Osteoblast (primary cell): Measurements from ENCODE around the gene CFAP161. TPM values are rescaled to one million over a fixed set of nuclear protein-coding genes. Genes with fewer than 3 reads are reported as not detected.

ENCODE experiments used
- DNase-seq: peaks from one replicate; pipeline ENCODE4 v3.0.0; 2011; ENCODE audit warnings: low spot score, mixed read lengths; ENCODE audit not compliant: insufficient read length; ENCODE audit errors: missing footprints
- H2AFZ ChIP-seq: 2 replicates; pipeline ENCODE4 v1.6.0; 2011; ENCODE audit warnings: mild to moderate bottlenecking, low read length
- H3K27ac ChIP-seq: 2 replicates; pipeline ENCODE4 v1.5.1; 2011; ENCODE audit warnings: mild to moderate bottlenecking, low read depth, low read length, moderate library complexity
- H3K27me3 ChIP-seq: 2 replicates; pipeline ENCODE4 v1.6.0; 2012; ENCODE audit warnings: mild to moderate bottlenecking, control low read depth, inconsistent platforms, low read length, moderate library complexity; ENCODE audit not compliant: insufficient read depth
- H3K36me3 ChIP-seq: 2 replicates; pipeline ENCODE4 v1.5.1; 2011; ENCODE audit warnings: mild to moderate bottlenecking, low read length, control low read depth, moderate library complexity; ENCODE audit not compliant: insufficient read depth
- H3K4me1 ChIP-seq: 2 replicates; pipeline ENCODE4 v1.5.1; 2011; ENCODE audit warnings: mild to moderate bottlenecking, low read length, control low read depth, moderate library complexity; ENCODE audit not compliant: insufficient read depth
- H3K4me2 ChIP-seq: 2 replicates; pipeline ENCODE4 v1.6.0; 2011; ENCODE audit warnings: mild to moderate bottlenecking, low read length; ENCODE audit not compliant: insufficient read depth
- H3K4me3 ChIP-seq: fragments of 200-600 bp; sonication (generic); 3 replicates; pipeline ENCODE4 v1.5.1; 2012; ENCODE audit warnings: mild to moderate bottlenecking, low read length, inconsistent platforms; ENCODE audit not compliant: insufficient read depth
- H3K79me2 ChIP-seq: 2 replicates; pipeline ENCODE4 v1.6.0; 2012; ENCODE audit warnings: mild to moderate bottlenecking, low read length, control low read depth, inconsistent platforms; ENCODE audit not compliant: insufficient read depth
- H3K9me3 ChIP-seq: 2 replicates; pipeline ENCODE4 v1.5.1; 2011; ENCODE audit warnings: low read depth, low read length, control low read depth
- H4K20me1 ChIP-seq: 2 replicates; pipeline ENCODE4 v1.6.0; 2012; ENCODE audit warnings: mild to moderate bottlenecking, low read length, control low read depth; ENCODE audit not compliant: insufficient read depth
- CTCF ChIP-seq: IDR thresholded peaks from 2 replicates; pipeline ENCODE4 v1.5.1; 2011; ENCODE audit warnings: mild to moderate bottlenecking, low read depth, low read length, moderate library complexity; ENCODE audit errors: extremely low read depth
- total RNA-seq: library from RNA; depleted of rRNA; stranded (reverse); fragments of >200 nt; gene quantifications from 2 replicates; pipeline ENCODE4 v1.2.3, GENCODE V29; 2012

CFAP161 gene
- total RNA-seq, 1 donor = under 0.01 TPM

- Histone ChIP-seq H3K27me3 (no peaks in the 10 kb centered on the region), H3K9me3 (no peaks in the 10 kb centered on the region), H3K4me1 (peaks cover 30% of the 10 kb centered on the region), H3K27ac (no peak overlapping the region), H3K36me3 (no peaks in the 10 kb centered on the region), H2AFZ (no peak overlapping the region), H3K4me2 (no peak overlapping the region), H3K79me2 (no peaks in the 10 kb centered on the region), H3K4me3 (no peak overlapping the region), H4K20me1 (no peaks in the 10 kb centered on the region)
- no peak for DNase-seq
- TF ChIP-seq CTCF = no peak
Observed at GRCh38 chr15:81161851-81162250, 27.8 kb downstream of the CFAP161 start.

- Histone ChIP-seq H3K27ac (peak overlapping the region; percentile 43), H3K27me3 (no peaks in the 10 kb centered on the region), H3K36me3 (no peaks in the 10 kb centered on the region), H3K4me3 (no peak overlapping the region), H3K9me3 (no peaks in the 10 kb centered on the region), H2AFZ (peak overlapping the region; percentile 39), H3K4me2 (peak overlapping the region; percentile 49), H3K4me1 (peaks cover 27% of the 10 kb centered on the region), H4K20me1 (no peaks in the 10 kb centered on the region), H3K79me2 (no peaks in the 10 kb centered on the region)
- peak; percentile 30 for TF ChIP-seq CTCF
- DNase-seq = peak; percentile 87
Observed at GRCh38 chr15:81163961-81164800, 30.1 kb downstream of the CFAP161 start.

GRCh38 chr15:81165535-81165934 is 31.5 kb downstream of the CFAP161 start:
- H2AFZ ChIP-seq = no peak overlapping the region
- TF ChIP-seq CTCF = no peak
- no peak overlapping the region for H3K4me3 ChIP-seq
- no peaks in the 10 kb centered on the region for H3K36me3 ChIP-seq
- no peaks in the 10 kb centered on the region for H4K20me1 ChIP-seq
- no peak for DNase-seq
- no peak overlapping the region for H3K4me2 ChIP-seq
- H3K27ac ChIP-seq = no peak overlapping the region
- no peaks in the 10 kb centered on the region for H3K9me3 ChIP-seq
- peaks cover 22% of the 10 kb centered on the region for H3K4me1 ChIP-seq
- H3K79me2 ChIP-seq = no peaks in the 10 kb centered on the region
- H3K27me3 ChIP-seq = no peaks in the 10 kb centered on the region

- Histone ChIP-seq H3K4me3 (no peak overlapping the region), H3K4me2 (no peak overlapping the region), H3K27me3 (no peaks in the 10 kb centered on the region), H3K4me1 (peaks cover 17% of the 10 kb centered on the region), H3K27ac (no peak overlapping the region), H3K9me3 (no peaks in the 10 kb centered on the region), H3K36me3 (no peaks in the 10 kb centered on the region), H3K79me2 (no peaks in the 10 kb centered on the region), H2AFZ (no peak overlapping the region), H4K20me1 (no peaks in the 10 kb centered on the region)
- DNase-seq = no peak
- no peak for TF ChIP-seq CTCF
Observed at GRCh38 chr15:81166636-81167305, 32.7 kb downstream of the CFAP161 start.
